Measurements from ENCODE around the gene ABHD1. TPM values are rescaled to one million over a fixed set of nuclear protein-coding genes. Genes with fewer than 3 reads are reported as not detected.

Gene ABHD1
- total RNA-seq, 1 donor from 2014 or later, result not detected

- FAIRE-seq (no peak), DNase-seq (ENCODE audit: low read depth) (no peak)
- Histone ChIP-seq H3K4me3 (ENCODE audit: insufficient read depth, low read depth, low read length) (no peak overlapping the region), H3K4me1 (ENCODE audit: insufficient read depth, low read length) (peaks cover 19% of the 10 kb centered on the region), H3K27me3 (ENCODE audit: insufficient read depth, low read length) (no peaks in the 10 kb centered on the region), H4K20me1 (ENCODE audit: insufficient read depth, low read length) (peaks cover 3% of the 10 kb centered on the region), H2AFZ (ENCODE audit: low read depth, low read length) (no peak overlapping the region), H3K9ac (ENCODE audit: low read length) (no peak overlapping the region), H3K36me3 (ENCODE audit: insufficient read depth, low read length) (no peaks in the 10 kb centered on the region), H3K9me3 (ENCODE audit: insufficient read depth, low read depth, low read length) (no peaks in the 10 kb centered on the region), H3K27ac (ENCODE audit: low read depth, low read length) (no peak overlapping the region), H3K4me2 (ENCODE audit: low read length) (no peak overlapping the region), H3K79me2 (ENCODE audit: insufficient read depth, low read length) (no peaks in the 10 kb centered on the region)
- no peak for TF ChIP-seq CTCF (IDR thresholded peaks at IDR 0.05; ENCODE audit: insufficient read depth, low read depth, low read length)
- no peak for TF ChIP-seq EZH2 (IDR thresholded peaks at IDR 0.05; ENCODE audit: insufficient read depth, low read length)
- H3K4me3 Mint-ChIP-seq (ENCODE audit: unreplicated experiment), result no peak overlapping the region
- peaks cover 22% of the 10 kb centered on the region for H3K27me3 Mint-ChIP-seq (ENCODE audit: low read depth, unreplicated experiment)
- no peaks in the 10 kb centered on the region for H3K36me3 Mint-ChIP-seq (ENCODE audit: low read depth, unreplicated experiment)
- peak overlapping the region; percentile 18 for H3K27ac Mint-ChIP-seq (ENCODE audit: unreplicated experiment)
- H3K4me1 Mint-ChIP-seq (ENCODE audit: low read depth, unreplicated experiment), result no peaks in the 10 kb centered on the region
- H3K9me3 Mint-ChIP-seq (ENCODE audit: unreplicated experiment), result peaks cover 1% of the 10 kb centered on the region
These were observed 35.0 kb upstream of the ABHD1 start for GRCh38 chr2:27088634-27089033.

- Mint-ChIP-seq H3K4me3 (ENCODE audit: unreplicated experiment) (no peak overlapping the region), H3K4me1 (ENCODE audit: low read depth, unreplicated experiment) (no peaks in the 10 kb centered on the region), H3K9me3 (ENCODE audit: unreplicated experiment) (peaks cover 2% of the 10 kb centered on the region), H3K36me3 (ENCODE audit: low read depth, unreplicated experiment) (no peaks in the 10 kb centered on the region), H3K27ac (ENCODE audit: unreplicated experiment) (no peak overlapping the region), H3K27me3 (ENCODE audit: low read depth, unreplicated experiment) (peaks cover 24% of the 10 kb centered on the region)
- Histone ChIP-seq H2AFZ (ENCODE audit: low read depth, low read length) (no peak overlapping the region), H3K9ac (ENCODE audit: low read length) (no peak overlapping the region), H3K79me2 (ENCODE audit: insufficient read depth, low read length) (no peaks in the 10 kb centered on the region), H3K36me3 (ENCODE audit: insufficient read depth, low read length) (no peaks in the 10 kb centered on the region), H3K9me3 (ENCODE audit: insufficient read depth, low read depth, low read length) (no peaks in the 10 kb centered on the region), H3K4me2 (ENCODE audit: low read length) (no peak overlapping the region), H3K4me1 (ENCODE audit: insufficient read depth, low read length) (peaks cover 19% of the 10 kb centered on the region), H3K27me3 (ENCODE audit: insufficient read depth, low read length) (no peaks in the 10 kb centered on the region), H4K20me1 (ENCODE audit: insufficient read depth, low read length) (peaks cover 3% of the 10 kb centered on the region), H3K27ac (ENCODE audit: low read depth, low read length) (no peak overlapping the region), H3K4me3 (ENCODE audit: insufficient read depth, low read depth, low read length) (no peak overlapping the region)
- FAIRE-seq (no peak), DNase-seq (ENCODE audit: low read depth) (no peak)
- TF ChIP-seq CTCF (IDR thresholded peaks at IDR 0.05; ENCODE audit: insufficient read depth, low read depth, low read length) (no peak), EZH2 (IDR thresholded peaks at IDR 0.05; ENCODE audit: insufficient read depth, low read length) (no peak)
These were observed 34.3 kb upstream of the ABHD1 start for GRCh38 chr2:27089111-27089954.

Data from astrocyte (in vitro differentiated cells and primary cell).